ENCODE results near the gene NAT8L.

Gene NAT8L

DNA sequence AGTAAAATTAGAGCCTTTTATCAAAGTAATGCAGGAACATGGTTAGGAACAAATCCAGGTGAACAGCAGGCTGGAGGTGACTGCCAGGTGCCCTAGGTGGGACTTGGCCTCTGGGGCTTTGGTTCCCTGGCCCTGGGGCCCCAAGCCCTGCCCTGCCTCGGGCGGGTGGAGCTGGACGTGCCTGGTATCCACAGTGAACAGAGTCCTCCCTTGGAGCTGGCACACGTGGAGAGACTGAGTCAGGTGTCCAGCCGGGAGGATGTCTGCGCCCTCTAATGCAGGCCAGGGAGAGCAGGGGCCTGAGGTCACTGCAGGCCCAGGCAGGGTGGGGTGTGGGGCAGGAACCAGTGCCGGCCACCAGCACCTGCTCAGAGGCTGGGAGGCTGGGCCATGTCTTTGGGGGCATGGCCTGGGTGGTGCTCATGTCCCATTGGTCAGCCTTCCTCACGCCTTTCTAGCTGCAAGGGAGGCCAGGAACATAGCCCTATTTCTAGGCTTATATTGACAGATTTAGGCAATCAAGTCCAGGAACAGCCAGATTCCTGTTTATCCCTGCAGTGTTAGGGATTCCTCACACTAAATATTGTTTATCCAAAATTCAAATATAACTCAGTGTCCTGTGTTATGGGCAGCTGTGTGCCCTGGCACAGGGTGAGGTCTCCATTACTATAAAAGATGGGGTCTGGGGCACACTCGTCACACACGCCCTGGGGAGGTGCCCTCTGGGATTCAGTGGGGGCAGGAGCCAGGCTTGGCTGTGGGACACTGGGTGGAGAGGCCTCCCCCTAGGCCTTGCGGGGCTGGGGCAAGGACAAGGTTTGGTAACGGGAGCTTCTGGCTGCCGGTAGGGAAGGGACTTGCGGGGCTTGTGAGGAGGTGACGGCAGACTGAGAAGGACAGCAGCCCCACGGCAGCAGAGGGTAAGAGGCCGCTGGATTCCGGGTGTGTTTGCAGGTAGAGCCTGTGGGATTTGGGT is 14.3 kb upstream of the NAT8L start:
- TF ChIP-seq, protein P1, sequence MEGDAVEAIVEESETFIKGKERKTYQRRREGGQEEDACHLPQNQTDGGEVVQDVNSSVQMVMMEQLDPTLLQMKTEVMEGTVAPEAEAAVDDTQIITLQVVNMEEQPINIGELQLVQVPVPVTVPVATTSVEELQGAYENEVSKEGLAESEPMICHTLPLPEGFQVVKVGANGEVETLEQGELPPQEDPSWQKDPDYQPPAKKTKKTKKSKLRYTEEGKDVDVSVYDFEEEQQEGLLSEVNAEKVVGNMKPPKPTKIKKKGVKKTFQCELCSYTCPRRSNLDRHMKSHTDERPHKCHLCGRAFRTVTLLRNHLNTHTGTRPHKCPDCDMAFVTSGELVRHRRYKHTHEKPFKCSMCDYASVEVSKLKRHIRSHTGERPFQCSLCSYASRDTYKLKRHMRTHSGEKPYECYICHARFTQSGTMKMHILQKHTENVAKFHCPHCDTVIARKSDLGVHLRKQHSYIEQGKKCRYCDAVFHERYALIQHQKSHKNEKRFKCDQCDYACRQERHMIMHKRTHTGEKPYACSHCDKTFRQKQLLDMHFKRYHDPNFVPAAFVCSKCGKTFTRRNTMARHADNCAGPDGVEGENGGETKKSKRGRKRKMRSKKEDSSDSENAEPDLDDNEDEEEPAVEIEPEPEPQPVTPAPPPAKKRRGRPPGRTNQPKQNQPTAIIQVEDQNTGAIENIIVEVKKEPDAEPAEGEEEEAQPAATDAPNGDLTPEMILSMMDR (IDR thresholded peaks at IDR 0.05; ENCODE audit: low read depth, low read length): no peak
- no peak for DNase-seq
- Histone ChIP-seq H3K27me3 (peaks cover 20% of the 10 kb centered on the region), H3K4me3 (ENCODE audit: low read depth, low read length) (no peak overlapping the region), H3K4me1 (no peaks in the 10 kb centered on the region), H3K9me3 (peaks cover 4% of the 10 kb centered on the region; the same call in 1 of the 2 replicates), H3K36me3 (no peaks in the 10 kb centered on the region; the same call in 1 of the 2 replicates)

- no peaks in the 10 kb centered on the region; the same call in 1 of the 2 replicates for H3K36me3 ChIP-seq
- no peak overlapping the region for H3K4me3 ChIP-seq (ENCODE audit: low read depth, low read length)
- H3K27me3 ChIP-seq: peaks cover 13% of the 10 kb centered on the region
- H3K4me1 ChIP-seq: no peaks in the 10 kb centered on the region
- no peak for DNase-seq
- TF ChIP-seq, protein P1 (IDR thresholded peaks at IDR 0.05; ENCODE audit: low read depth, low read length): no peak
- peaks cover 4% of the 10 kb centered on the region; the same call in 1 of the 2 replicates for H3K9me3 ChIP-seq
These were observed 13.6 kb upstream of the NAT8L start for GRCh38 chr4:2045518-2045951.

- TF ChIP-seq, protein P1 (IDR thresholded peaks at IDR 0.05; ENCODE audit: low read depth, low read length): no peak
- DNase-seq: peak; percentile 9
- Histone ChIP-seq H3K4me1 (no peaks in the 10 kb centered on the region), H3K36me3 (no peaks in the 10 kb centered on the region; the same call in 1 of the 2 replicates), H3K9me3 (peaks cover 4% of the 10 kb centered on the region; the same call in 1 of the 2 replicates), H3K27me3 (peaks cover 5% of the 10 kb centered on the region), H3K4me3 (ENCODE audit: low read depth, low read length) (no peak overlapping the region)
These were observed 12.8 kb upstream of the NAT8L start for GRCh38 chr4:2046031-2046961.

GRCh38 chr4:2047031-2047660 is 12.0 kb upstream of the NAT8L start:
- DNase-seq: peak; percentile 9
- TF ChIP-seq, protein P1 (IDR thresholded peaks at IDR 0.05; ENCODE audit: low read depth, low read length): no peak
- H3K9me3 ChIP-seq: peaks cover 4% of the 10 kb centered on the region; the same call in 1 of the 2 replicates
- H3K4me3 ChIP-seq (ENCODE audit: low read depth, low read length): no peak overlapping the region
- no peaks in the 10 kb centered on the region for H3K27me3 ChIP-seq
- no peaks in the 10 kb centered on the region; the same call in 1 of the 2 replicates for H3K36me3 ChIP-seq
- H3K4me1 ChIP-seq: no peaks in the 10 kb centered on the region

GRCh38 chr4:2047781-2048581 is 11.1 kb upstream of the NAT8L start:
- no peak for DNase-seq
- Histone ChIP-seq H3K4me1 (no peaks in the 10 kb centered on the region), H3K9me3 (peaks cover 4% of the 10 kb centered on the region; the same call in 1 of the 2 replicates), H3K36me3 (no peaks in the 10 kb centered on the region; the same call in 1 of the 2 replicates), H3K4me3 (ENCODE audit: low read depth, low read length) (no peak overlapping the region), H3K27me3 (peaks cover 3% of the 10 kb centered on the region; the same call in 1 of the 2 replicates)
- TF ChIP-seq, protein P1 (IDR thresholded peaks at IDR 0.05; ENCODE audit: low read depth, low read length): no peak
